Natural killer cell (primary cell): ENCODE data around the gene PCBP3. TPM values are rescaled to one million over a fixed set of nuclear protein-coding genes. Genes with fewer than 3 reads are reported as not detected.
"Not testable (repeated sequence)": the region's sequence is repeated elsewhere in the genome, so short reads cannot be mapped to it uniquely, and the experiment has no call there.

Experiments used
- ATAC-seq, 3 donors: fragments of 150-1000 bp in 2 of 3; fragments of 200-7000 bp in 1 of 3; cut with Tn5 transposase; 1 replicate in 1 of 3; 2 replicates in 2 of 3; pipeline ENCODE4 v1.10.0; 2021; ENCODE audit warnings: mild to moderate bottlenecking in 2 of 3, moderate library complexity in 2 of 3
- DNase-seq, 2 donors: peaks; one replicate each; pipeline versions ENCODE4 v3.0.0 to v3.0.0-alpha.2; 2013 to 2021; ENCODE audit warnings: mixed read lengths in 1 of 2
- H3K27ac ChIP-seq: one replicate; pipeline ENCODE4 v1.5.1; 2013; ENCODE audit warnings: mild to moderate bottlenecking, low read length
- H3K27me3 ChIP-seq: one replicate; pipeline ENCODE4 v1.6.1; 2013; ENCODE audit warnings: low read length; ENCODE audit not compliant: control insufficient read depth, insufficient read depth
- H3K36me3 ChIP-seq: one replicate; pipeline ENCODE4 v1.6.1; 2013; ENCODE audit warnings: low read length; ENCODE audit not compliant: control insufficient read depth, insufficient read depth
- H3K4me1 ChIP-seq: one replicate; pipeline ENCODE4 v1.6.1; 2013; ENCODE audit warnings: low read length; ENCODE audit not compliant: control insufficient read depth, insufficient read depth
- H3K4me3 ChIP-seq: one replicate; pipeline ENCODE4 v1.5.1; 2013; ENCODE audit warnings: low read length
- H3K9me3 ChIP-seq: one replicate; pipeline ENCODE4 v1.6.1; 2013; ENCODE audit warnings: low read length; ENCODE audit not compliant: control insufficient read depth, insufficient read depth
- H3K27ac Mint-ChIP-seq, 2 donors: one replicate each; pipeline ENCODE4 v1.8.0; 2022; ENCODE audit warnings: mild to moderate bottlenecking in 2 of 2, mixed read lengths in 2 of 2, moderate library complexity in 1 of 2
- H3K27me3 Mint-ChIP-seq, 2 donors: one replicate each; pipeline ENCODE4 v1.8.0; 2022; ENCODE audit warnings: low read depth in 2 of 2, mixed read lengths in 2 of 2
- H3K36me3 Mint-ChIP-seq: one replicate; pipeline ENCODE4 v1.8.0; 2022; ENCODE audit warnings: mixed read lengths
- H3K4me1 Mint-ChIP-seq, 2 donors: one replicate each; pipeline ENCODE4 v1.8.0; 2022; ENCODE audit warnings: mixed read lengths in 2 of 2
- H3K4me3 Mint-ChIP-seq: one replicate; pipeline ENCODE4 v1.8.0; 2022; ENCODE audit warnings: mild to moderate bottlenecking, moderate library complexity, mixed read lengths
- H3K9me3 Mint-ChIP-seq, 2 donors: one replicate each; pipeline ENCODE4 v1.8.0; 2022; ENCODE audit warnings: mixed read lengths in 2 of 2
- CTCF ChIP-seq: fragments of 200-600 bp; IDR thresholded peaks from one replicate; pipeline ENCODE4 v1.8.0; 2022; ENCODE audit warnings: antibody characterized with exemption
- WGBS: methylation state at CpG from one replicate; pipeline ENCODE4 v1.1.7; 2013; ENCODE audit warnings: missing lambda C conversion rate; ENCODE audit not compliant: insufficient coverage; 5-methylcytosine and 5-hydroxymethylcytosine counted together
- intact Hi-C: fragments of 100-400 bp; cut with micrococcal nuclease; formaldehyde crosslinking; loops from one replicate; pipeline ENCODE4 v1.14.2; 2022
- total RNA-seq, 4 donors: library from RNA; stranded (reverse); fragments of 120-200 nt in 1 of 4; gene quantifications; one replicate each; pipeline versions ENCODE4 v1.2.3 to v1.2.4, GENCODE V29; 2013 to 2022

The PCBP3 gene
- total RNA-seq, 3 donors from 2014 or later (not counting 1 experiment from before 2014, with no cell fraction given), result 0.50 to 3.0 (median 0.52) TPM

- H3K4me3 ChIP-seq, result no peak overlapping the region
- WGBS, result 59% methylated on average over 21 of the region's 21 CpGs
- H3K27me3 ChIP-seq, result no peaks in the 10 kb centered on the region
- TF ChIP-seq CTCF, result no peak
- H3K36me3 ChIP-seq, result no peaks in the 10 kb centered on the region
- intact Hi-C loops, result no loop called here
- DNase-seq, result no peak
- no peak for ATAC-seq
- no peaks in the 10 kb centered on the region for H3K9me3 ChIP-seq
- H3K36me3 Mint-ChIP-seq, result no peaks in the 10 kb centered on the region
- H3K27ac ChIP-seq, result no peak overlapping the region
- H3K4me1 ChIP-seq, result no peaks in the 10 kb centered on the region
- H3K27ac Mint-ChIP-seq, result no peak overlapping the region
- peaks cover 6 to 7% of the 10 kb centered on the region in 2 donors for H3K27me3 Mint-ChIP-seq
- H3K4me1 Mint-ChIP-seq, result no peaks in the 10 kb centered on the region
- no peaks in the 10 kb centered on the region for H3K9me3 Mint-ChIP-seq
- H3K4me3 Mint-ChIP-seq, result no peak overlapping the region
Observed at GRCh38 chr21:45950740-45951515, 307.4 kb downstream of the PCBP3 start.

- intact Hi-C loops, result no loop called here
- ATAC-seq (no peak), DNase-seq (no peak)
- no peaks in the 10 kb centered on the region for H3K4me1 ChIP-seq
- no peak overlapping the region for H3K4me3 Mint-ChIP-seq
- TF ChIP-seq CTCF, result no peak
- WGBS, result 85% methylated on average over 15 of the region's 15 CpGs
- H3K9me3 ChIP-seq, result no peaks in the 10 kb centered on the region
- H3K27ac ChIP-seq, result no peak overlapping the region
- H3K27me3 Mint-ChIP-seq, result peaks cover 12 to 15% of the 10 kb centered on the region in 2 donors
- H3K4me3 ChIP-seq, result no peak overlapping the region
- H3K36me3 Mint-ChIP-seq, result no peaks in the 10 kb centered on the region
- no peak overlapping the region for H3K27ac Mint-ChIP-seq
- H3K9me3 Mint-ChIP-seq, result no peaks in the 10 kb centered on the region
- H3K27me3 ChIP-seq, result no peaks in the 10 kb centered on the region
- no peaks in the 10 kb centered on the region for H3K36me3 ChIP-seq
- no peaks in the 10 kb centered on the region for H3K4me1 Mint-ChIP-seq
Observed at GRCh38 chr21:45951676-45952075, 308.2 kb downstream of the PCBP3 start.

GRCh38 chr21:45952527-45952926, 309.0 kb downstream of the PCBP3 start:
- H3K9me3 ChIP-seq, H3K4me3 Mint-ChIP-seq, H3K4me1 Mint-ChIP-seq, H3K9me3 Mint-ChIP-seq, intact Hi-C loops, ATAC-seq, H3K27ac Mint-ChIP-seq, H3K4me3 ChIP-seq, H3K36me3 Mint-ChIP-seq, H3K36me3 ChIP-seq, H3K27me3 ChIP-seq, DNase-seq, H3K27ac ChIP-seq, H3K4me1 ChIP-seq: not testable (repeated sequence)
- peaks cover 13 to 15% of the 10 kb centered on the region in 2 donors for H3K27me3 Mint-ChIP-seq
- 92% methylated on average over 8 of the region's 10 CpGs for whole genome bisulfite sequencing

GRCh38 chr21:45952974-45953373, 309.4 kb downstream of the PCBP3 start:
- intact Hi-C loops, result no loop called here
- no peaks in the 10 kb centered on the region for H3K27me3 ChIP-seq
- H3K4me1 ChIP-seq, result no peaks in the 10 kb centered on the region
- H3K27ac ChIP-seq, result no peak overlapping the region
- Mint-ChIP-seq H3K27ac (no peak overlapping the region), H3K4me3 (no peak overlapping the region), H3K36me3 (no peaks in the 10 kb centered on the region), H3K9me3 (no peaks in the 10 kb centered on the region), H3K27me3 (peaks cover 15 to 16% of the 10 kb centered on the region in 2 donors), H3K4me1 (peaks cover 0 to under 1% of the 10 kb centered on the region in 2 donors)
- no peaks in the 10 kb centered on the region for H3K36me3 ChIP-seq
- no peak overlapping the region for H3K4me3 ChIP-seq
- no peak for DNase-seq
- no peak for TF ChIP-seq CTCF
- H3K9me3 ChIP-seq, result no peaks in the 10 kb centered on the region
- WGBS, result 91% methylated on average over 8 of the region's 11 CpGs
- ATAC-seq, result no peak
